OCI-LY3 (cell line): ENCODE results near the gene COBL.

ENCODE experiments used
- EZH2phosphoT487 ChIP-seq: fragments of 200-600 bp; shearing (Covaris generic); IDR thresholded peaks from 2 replicates; pipeline ENCODE4 v1.6.1; 2018; ENCODE audit warnings: antibody characterized with exemption, mixed run types, low read depth
- TF ChIP-seq, protein P1 (sequence below): fragments of 200-600, 300-600 bp; sonication (generic); IDR thresholded peaks from 2 replicates; pipeline ENCODE4 v1.5.1; 2014; ENCODE audit warnings: antibody characterized with exemption, low read length, low read depth

DNA sequence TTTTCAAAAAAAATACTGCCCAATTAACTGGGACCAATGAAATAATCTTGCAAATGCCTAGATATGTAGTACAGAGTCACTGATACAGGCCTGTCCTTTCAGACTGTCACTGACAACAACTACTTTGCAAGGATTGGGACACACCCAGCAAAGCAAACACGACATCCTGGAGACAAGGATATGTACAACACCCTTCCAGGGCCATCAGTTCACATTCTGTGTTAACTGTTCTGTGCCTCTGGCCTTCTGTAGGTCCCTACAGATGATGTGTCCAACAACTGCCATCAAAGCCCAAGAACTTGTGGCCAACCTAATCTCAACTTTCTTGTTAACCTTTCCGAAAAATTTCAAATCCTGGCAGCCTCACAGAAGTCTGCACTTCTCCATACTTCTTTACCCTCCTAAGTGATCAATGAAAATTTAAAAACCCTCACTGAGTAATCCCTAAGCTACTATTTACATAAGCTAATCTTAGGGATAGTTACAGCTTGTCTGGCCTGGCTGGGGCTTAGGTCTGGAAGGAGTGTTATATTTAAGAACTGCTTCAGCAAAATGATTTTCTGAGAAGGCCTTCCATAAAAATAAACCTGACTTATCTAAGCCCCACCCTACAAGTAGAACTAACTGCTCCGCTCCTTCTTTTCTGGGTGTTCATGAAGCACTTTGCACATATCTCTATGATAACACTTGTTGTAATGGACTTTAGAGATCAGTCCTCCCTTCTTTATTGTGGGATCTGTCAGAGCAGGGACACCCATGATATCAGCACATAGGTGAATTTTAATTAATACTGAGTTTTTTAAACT lies 21.0 kb downstream of the COBL start:
- TF ChIP-seq, protein P1, sequence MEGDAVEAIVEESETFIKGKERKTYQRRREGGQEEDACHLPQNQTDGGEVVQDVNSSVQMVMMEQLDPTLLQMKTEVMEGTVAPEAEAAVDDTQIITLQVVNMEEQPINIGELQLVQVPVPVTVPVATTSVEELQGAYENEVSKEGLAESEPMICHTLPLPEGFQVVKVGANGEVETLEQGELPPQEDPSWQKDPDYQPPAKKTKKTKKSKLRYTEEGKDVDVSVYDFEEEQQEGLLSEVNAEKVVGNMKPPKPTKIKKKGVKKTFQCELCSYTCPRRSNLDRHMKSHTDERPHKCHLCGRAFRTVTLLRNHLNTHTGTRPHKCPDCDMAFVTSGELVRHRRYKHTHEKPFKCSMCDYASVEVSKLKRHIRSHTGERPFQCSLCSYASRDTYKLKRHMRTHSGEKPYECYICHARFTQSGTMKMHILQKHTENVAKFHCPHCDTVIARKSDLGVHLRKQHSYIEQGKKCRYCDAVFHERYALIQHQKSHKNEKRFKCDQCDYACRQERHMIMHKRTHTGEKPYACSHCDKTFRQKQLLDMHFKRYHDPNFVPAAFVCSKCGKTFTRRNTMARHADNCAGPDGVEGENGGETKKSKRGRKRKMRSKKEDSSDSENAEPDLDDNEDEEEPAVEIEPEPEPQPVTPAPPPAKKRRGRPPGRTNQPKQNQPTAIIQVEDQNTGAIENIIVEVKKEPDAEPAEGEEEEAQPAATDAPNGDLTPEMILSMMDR = no peak
- TF ChIP-seq EZH2phosphoT487 = no peak
